ENCODE data around the gene TIMM29.

DNA sequence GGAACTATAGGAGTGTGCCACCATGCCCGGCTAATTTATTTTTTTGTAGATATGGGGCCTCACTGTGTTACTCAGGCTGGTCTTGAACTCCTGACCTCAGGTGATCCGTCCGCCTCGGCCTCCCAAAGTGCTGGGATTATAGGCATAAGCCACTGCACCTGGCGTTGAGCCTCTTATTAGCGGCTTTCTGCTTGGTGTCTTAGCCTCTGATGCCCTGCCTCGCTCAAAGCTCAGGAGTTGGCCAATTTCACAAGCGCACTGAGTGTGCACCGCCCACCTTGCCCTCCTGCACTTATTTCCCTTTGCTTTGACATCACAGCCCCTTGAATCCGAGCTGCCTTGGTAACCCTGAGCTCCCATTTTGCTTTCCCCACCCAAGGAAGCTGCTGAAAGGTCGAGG, 10.3 kb upstream of the TIMM29 start:
- no peak for TF ChIP-seq POLR2A (IDR thresholded peaks at IDR 0.05)
- TF ChIP-seq, protein P1, sequence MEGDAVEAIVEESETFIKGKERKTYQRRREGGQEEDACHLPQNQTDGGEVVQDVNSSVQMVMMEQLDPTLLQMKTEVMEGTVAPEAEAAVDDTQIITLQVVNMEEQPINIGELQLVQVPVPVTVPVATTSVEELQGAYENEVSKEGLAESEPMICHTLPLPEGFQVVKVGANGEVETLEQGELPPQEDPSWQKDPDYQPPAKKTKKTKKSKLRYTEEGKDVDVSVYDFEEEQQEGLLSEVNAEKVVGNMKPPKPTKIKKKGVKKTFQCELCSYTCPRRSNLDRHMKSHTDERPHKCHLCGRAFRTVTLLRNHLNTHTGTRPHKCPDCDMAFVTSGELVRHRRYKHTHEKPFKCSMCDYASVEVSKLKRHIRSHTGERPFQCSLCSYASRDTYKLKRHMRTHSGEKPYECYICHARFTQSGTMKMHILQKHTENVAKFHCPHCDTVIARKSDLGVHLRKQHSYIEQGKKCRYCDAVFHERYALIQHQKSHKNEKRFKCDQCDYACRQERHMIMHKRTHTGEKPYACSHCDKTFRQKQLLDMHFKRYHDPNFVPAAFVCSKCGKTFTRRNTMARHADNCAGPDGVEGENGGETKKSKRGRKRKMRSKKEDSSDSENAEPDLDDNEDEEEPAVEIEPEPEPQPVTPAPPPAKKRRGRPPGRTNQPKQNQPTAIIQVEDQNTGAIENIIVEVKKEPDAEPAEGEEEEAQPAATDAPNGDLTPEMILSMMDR (IDR thresholded peaks at IDR 0.05), result no peak

Data from testis (tissue), 2 donors.